ENCODE results near the gene DPY19L1. TPM values are rescaled to one million over a fixed set of nuclear protein-coding genes. Genes with fewer than 3 reads are reported as not detected.

Gene DPY19L1
- total RNA-seq, 4 donors from 2014 or later, result 11.7 to 22.9 (median 17.9) TPM

DNA sequence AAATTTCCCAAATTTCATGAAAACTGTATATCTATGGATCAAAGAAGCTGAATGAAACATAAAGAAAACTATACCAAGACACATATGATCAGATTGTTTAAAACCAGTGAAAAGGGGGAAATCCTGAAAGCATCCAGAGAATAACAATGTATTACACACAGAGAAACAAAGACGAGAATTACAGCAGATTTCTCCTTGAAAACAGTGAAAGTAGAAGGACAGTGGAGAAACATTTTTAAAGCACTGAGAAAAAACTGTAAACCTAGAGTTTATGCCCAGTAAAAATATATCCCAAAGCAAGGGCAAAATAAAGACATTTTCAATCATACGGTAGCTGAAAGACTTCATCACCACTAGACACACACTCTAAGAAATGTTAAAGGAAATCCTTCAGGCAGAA lies 121.0 kb downstream of the DPY19L1 start:
- TF ChIP-seq, protein P1, sequence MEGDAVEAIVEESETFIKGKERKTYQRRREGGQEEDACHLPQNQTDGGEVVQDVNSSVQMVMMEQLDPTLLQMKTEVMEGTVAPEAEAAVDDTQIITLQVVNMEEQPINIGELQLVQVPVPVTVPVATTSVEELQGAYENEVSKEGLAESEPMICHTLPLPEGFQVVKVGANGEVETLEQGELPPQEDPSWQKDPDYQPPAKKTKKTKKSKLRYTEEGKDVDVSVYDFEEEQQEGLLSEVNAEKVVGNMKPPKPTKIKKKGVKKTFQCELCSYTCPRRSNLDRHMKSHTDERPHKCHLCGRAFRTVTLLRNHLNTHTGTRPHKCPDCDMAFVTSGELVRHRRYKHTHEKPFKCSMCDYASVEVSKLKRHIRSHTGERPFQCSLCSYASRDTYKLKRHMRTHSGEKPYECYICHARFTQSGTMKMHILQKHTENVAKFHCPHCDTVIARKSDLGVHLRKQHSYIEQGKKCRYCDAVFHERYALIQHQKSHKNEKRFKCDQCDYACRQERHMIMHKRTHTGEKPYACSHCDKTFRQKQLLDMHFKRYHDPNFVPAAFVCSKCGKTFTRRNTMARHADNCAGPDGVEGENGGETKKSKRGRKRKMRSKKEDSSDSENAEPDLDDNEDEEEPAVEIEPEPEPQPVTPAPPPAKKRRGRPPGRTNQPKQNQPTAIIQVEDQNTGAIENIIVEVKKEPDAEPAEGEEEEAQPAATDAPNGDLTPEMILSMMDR (IDR thresholded peaks at IDR 0.05; ENCODE audit: low read depth), result no peak

DNA sequence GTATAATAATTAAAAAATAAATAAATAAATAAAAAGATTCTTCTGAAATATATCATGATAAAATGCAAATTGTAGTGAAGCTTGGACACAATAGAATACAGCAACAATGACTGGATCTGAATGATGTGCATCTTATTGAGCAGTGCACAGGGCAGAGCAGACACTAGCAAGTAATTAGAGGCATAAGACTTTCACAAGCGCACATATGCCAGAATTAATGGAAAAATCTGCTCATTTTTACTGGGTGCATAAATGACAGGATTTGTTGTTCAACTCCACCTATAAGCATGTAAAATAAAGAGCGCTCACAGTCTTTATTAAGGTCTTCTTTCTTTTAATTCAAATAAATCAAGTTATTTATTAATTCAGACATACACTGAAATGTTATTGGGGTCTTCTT lies 125.0 kb downstream of the DPY19L1 start:
- TF ChIP-seq, protein P1 (IDR thresholded peaks at IDR 0.05; ENCODE audit: low read depth), result no peak

DNA sequence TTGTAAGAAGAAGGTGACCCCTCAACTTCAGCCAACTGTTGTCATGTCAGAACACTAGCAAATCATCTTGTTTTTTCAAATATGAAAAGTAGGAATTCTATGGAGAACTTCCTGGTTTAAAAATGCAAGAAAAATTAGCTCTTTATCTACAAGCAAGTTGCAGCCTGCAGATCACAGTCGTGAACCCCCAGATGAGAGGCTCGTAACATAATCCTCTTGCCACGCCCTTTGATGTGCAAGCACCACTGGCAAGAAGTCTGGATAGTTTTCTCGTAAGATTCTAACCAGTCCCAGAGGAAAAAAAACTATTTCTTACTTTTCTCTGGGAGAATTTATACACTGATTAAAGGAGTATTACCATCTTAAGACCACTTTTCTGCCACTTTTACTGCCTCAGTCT lies 132.3 kb downstream of the DPY19L1 start:
- TF ChIP-seq, protein P1 (IDR thresholded peaks at IDR 0.05; ENCODE audit: low read depth), result no peak

DNA sequence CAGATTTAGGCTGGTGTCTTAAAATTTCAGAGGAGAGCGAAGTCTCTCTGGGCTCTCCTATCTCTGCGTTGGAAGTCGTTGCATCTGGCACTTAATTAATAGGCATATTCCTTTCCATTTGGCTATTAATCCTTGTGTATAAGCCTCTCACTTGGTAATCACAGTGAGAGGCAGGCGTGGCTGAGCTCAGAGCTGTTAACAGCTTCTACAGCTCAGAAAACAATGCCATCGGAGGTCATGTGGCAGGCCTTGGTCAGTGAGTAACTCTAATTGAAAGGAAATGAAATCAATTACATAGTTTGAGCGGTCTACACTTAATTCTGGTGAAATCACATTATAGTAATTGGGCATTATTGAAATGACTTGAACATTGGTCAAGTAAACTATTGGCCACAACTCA lies 135.1 kb downstream of the DPY19L1 start:
- TF ChIP-seq, protein P1 (IDR thresholded peaks at IDR 0.05; ENCODE audit: low read depth), result no peak

DNA sequence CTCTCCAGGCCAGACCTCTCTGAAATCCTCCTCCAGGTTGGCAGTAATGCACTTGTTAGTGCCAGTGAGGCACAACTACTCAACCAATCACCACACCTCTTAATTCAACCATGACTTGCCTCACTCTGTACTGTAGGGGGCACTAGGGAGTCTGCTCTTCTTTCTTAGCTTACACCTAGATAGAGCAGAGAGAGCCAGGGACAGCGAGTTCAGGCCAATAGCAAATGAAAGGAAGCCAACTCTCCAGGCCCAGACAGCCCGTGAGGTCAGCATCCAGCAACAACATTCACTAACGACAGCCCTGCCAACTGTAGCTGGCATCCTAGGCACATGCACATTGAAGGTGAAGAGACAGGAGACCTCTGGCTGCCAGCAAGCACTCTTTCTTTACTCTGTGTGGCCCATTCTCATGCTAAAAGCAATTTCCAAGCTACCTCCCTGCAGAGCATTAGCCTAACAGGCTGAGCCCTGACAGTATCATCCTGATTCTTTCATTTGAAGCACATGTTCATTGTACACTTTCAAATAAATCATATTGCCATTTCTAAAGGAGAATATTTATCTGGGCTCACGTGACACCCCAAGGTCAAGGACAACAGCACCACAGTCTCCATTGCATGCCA lies 136.3 kb downstream of the DPY19L1 start:
- TF ChIP-seq, protein P1 (IDR thresholded peaks at IDR 0.05; ENCODE audit: low read depth), result no peak

DNA sequence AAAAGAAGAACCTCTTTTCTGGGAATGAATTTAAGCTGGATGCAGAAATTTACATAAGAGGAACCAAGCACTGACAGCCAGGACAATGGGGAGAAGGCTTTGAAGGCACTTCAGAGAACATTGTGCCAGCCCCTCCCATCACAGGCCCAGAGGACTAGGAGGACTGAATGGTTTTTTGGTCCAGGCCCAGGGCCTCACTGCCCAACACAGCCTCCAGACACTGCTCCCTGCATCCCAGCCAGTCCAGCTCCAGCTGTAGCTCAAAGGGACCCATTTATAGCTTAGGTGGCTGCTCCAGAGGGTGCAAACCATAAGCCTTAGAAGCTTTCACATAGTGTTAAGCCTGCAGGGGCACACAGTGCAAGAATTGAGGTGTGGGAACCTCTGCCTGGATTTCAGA lies 142.1 kb downstream of the DPY19L1 start:
- TF ChIP-seq, protein P1 (IDR thresholded peaks at IDR 0.05; ENCODE audit: low read depth), result no peak

DNA sequence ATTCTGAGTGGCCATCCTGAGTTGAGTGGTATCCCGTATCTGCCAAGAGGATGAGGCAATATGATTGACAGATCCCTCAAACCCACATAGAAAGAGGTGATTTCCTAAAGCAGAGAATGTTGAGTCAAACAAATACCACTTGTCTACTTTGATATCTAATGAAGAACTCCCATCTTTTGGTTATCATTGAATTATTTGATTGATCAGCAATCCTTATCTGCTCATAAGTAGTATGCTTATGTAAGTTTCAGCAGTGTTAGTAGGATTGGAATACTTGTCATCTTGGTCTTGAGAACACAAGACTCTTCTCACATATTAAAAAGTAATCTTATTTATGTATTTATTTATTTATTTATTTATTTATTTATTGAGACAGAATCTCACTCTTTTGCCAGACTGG lies 147.3 kb downstream of the DPY19L1 start:
- TF ChIP-seq, protein P1 (IDR thresholded peaks at IDR 0.05; ENCODE audit: low read depth), result no peak
